ENCODE data around the gene NDUFB3. TPM values are rescaled to one million over a fixed set of nuclear protein-coding genes. Genes with fewer than 3 reads are reported as not detected.
"Not testable (repeated sequence)": the region's sequence is repeated elsewhere in the genome, so short reads cannot be mapped to it uniquely, and the experiment has no call there.

NDUFB3 gene
- polyA plus RNA-seq, 1 donor (not counting 4 experiments of a cell fraction or from before 2014, with no cell fraction given), result 220 TPM

DNA sequence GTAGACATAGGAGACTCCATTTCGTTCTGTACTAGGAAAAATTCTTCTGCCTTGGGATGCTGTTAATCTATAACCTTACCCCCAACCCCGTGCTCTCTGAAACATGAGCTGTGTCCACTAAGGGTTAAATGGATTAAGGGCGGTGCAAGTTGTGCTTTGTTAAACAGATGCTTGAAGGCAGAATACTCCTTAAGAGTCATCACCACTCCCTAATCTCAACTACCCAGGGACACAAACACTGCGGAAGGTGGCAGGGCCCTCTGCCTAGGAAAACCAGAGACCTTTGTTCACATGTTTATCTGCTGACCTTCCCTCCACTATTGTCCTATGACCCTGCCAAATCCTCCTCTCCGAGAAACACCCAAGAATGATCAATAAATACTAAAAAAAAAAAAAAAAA, 28.8 kb upstream of the NDUFB3 start:
- H3K9me1 ChIP-seq (ENCODE audit: control insufficient read depth, extremely low read depth, insufficient read depth, low read length); H3K4me1 ChIP-seq (ENCODE audit: control insufficient read depth, extremely low read depth, insufficient read depth, low read length); DNase-seq (ENCODE audit: low read depth, low spot score); H3K27ac ChIP-seq (ENCODE audit: control insufficient read depth, insufficient read depth, low read length); H2AFZ ChIP-seq (ENCODE audit: control insufficient read depth, low read length); H4K20me1 ChIP-seq (ENCODE audit: control insufficient read depth, extremely low read depth, insufficient read depth, low read length); H3K4me3 ChIP-seq (ENCODE audit: control insufficient read depth in 2 of 3, extremely low read depth in 1 of 3, insufficient read depth in 2 of 3, low read depth in 1 of 3, low read length in 3 of 3); H3K9ac ChIP-seq (ENCODE audit: control insufficient read depth, extremely low read depth, insufficient read depth, low read length); H3K27me3 ChIP-seq (ENCODE audit: control insufficient read depth, extremely low read depth, insufficient read depth, low read length); FAIRE-seq; H3K4me2 ChIP-seq (ENCODE audit: control insufficient read depth, extremely low read depth, insufficient read depth, low read depth, low read length); H3K9me3 ChIP-seq (ENCODE audit: control insufficient read depth, low read depth, low read length); H3K36me3 ChIP-seq (ENCODE audit: control insufficient read depth in 2 of 2, extremely low read depth in 1 of 2, insufficient read depth in 2 of 2, low read length in 2 of 2); dilution Hi-C loops (cut with MboI; ENCODE audit: extremely low pct_ligation_motif_present, low sequenced_read_pairs): not testable (repeated sequence)
- H3K79me2 ChIP-seq (ENCODE audit: control insufficient read depth, insufficient read depth, low read length), result peaks cover 19% of the 10 kb centered on the region

DNA sequence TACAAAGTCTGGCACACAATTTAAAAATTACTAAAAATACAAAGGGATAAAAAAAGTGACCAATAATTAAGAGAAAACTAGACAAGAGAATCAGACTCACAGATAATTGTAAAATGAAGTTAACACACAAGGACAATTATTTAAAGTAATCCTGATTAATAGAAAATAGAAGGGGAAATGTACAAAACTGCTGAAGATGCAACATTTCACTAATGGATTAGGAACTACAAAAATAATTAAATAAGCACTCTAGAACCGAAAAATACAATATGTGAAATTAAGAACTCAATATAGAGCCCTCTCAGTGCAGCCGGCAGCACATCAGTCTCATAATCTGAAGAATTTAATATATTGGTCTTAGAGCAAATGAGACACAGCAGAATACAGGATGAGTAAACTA, 24.9 kb upstream of the NDUFB3 start:
- Histone ChIP-seq H2AFZ (ENCODE audit: control insufficient read depth, low read length) (no peak overlapping the region), H3K36me3 (ENCODE audit: control insufficient read depth in 2 of 2, extremely low read depth in 1 of 2, insufficient read depth in 2 of 2, low read length in 2 of 2) (no peaks in the 10 kb centered on the region), H3K9ac (ENCODE audit: control insufficient read depth, extremely low read depth, insufficient read depth, low read length) (no peak overlapping the region), H3K4me2 (ENCODE audit: control insufficient read depth, extremely low read depth, insufficient read depth, low read depth, low read length) (no peak overlapping the region), H3K9me3 (ENCODE audit: control insufficient read depth, low read depth, low read length) (no peaks in the 10 kb centered on the region), H3K4me3 (ENCODE audit: control insufficient read depth in 2 of 3, extremely low read depth in 1 of 3, insufficient read depth in 2 of 3, low read depth in 1 of 3, low read length in 3 of 3) (no peak overlapping the region), H3K27ac (ENCODE audit: control insufficient read depth, insufficient read depth, low read length) (no peak overlapping the region), H3K27me3 (ENCODE audit: control insufficient read depth, extremely low read depth, insufficient read depth, low read length) (no peaks in the 10 kb centered on the region), H4K20me1 (ENCODE audit: control insufficient read depth, extremely low read depth, insufficient read depth, low read length) (no peaks in the 10 kb centered on the region), H3K79me2 (ENCODE audit: control insufficient read depth, insufficient read depth, low read length) (peaks cover 30% of the 10 kb centered on the region), H3K9me1 (ENCODE audit: control insufficient read depth, extremely low read depth, insufficient read depth, low read length) (no peaks in the 10 kb centered on the region), H3K4me1 (ENCODE audit: control insufficient read depth, extremely low read depth, insufficient read depth, low read length) (no peaks in the 10 kb centered on the region)
- FAIRE-seq, result no peak
- TF ChIP-seq, protein P1, sequence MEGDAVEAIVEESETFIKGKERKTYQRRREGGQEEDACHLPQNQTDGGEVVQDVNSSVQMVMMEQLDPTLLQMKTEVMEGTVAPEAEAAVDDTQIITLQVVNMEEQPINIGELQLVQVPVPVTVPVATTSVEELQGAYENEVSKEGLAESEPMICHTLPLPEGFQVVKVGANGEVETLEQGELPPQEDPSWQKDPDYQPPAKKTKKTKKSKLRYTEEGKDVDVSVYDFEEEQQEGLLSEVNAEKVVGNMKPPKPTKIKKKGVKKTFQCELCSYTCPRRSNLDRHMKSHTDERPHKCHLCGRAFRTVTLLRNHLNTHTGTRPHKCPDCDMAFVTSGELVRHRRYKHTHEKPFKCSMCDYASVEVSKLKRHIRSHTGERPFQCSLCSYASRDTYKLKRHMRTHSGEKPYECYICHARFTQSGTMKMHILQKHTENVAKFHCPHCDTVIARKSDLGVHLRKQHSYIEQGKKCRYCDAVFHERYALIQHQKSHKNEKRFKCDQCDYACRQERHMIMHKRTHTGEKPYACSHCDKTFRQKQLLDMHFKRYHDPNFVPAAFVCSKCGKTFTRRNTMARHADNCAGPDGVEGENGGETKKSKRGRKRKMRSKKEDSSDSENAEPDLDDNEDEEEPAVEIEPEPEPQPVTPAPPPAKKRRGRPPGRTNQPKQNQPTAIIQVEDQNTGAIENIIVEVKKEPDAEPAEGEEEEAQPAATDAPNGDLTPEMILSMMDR (optimal IDR thresholded peaks at IDR 0.05 in 1 of 3, IDR thresholded peaks at IDR 0.05 in 1 of 3, conservative IDR thresholded peaks at IDR 0.05 in 1 of 3; ENCODE audit: extremely low read depth in 1 of 3, insufficient read depth in 2 of 3, low read length in 3 of 3), result no peak
- no peak for TF ChIP-seq EZH2 (IDR thresholded peaks at IDR 0.05; ENCODE audit: low read length)
- dilution Hi-C loops (cut with MboI; ENCODE audit: extremely low pct_ligation_motif_present, low sequenced_read_pairs), result no loop called here
- DNase-seq (ENCODE audit: low read depth, low spot score), result no peak

DNA sequence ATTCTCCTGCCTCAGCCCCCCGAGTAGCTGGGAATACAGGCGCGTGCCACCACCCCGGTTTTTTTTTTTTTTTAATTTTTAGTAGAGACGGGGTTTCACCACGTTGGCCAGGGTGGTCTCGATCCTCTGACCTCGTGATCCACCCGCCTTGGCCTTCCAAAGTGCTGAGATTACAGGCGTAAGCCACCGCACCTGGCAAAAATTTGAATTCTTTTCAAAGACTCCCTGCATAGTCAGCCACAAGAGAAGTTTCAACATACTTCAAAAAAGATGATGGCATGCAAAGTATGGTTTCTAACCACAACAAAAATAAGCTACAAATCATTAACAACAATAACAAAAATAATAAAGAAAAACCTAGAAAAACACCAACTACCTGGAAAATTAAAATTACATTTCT, 22.3 kb upstream of the NDUFB3 start:
- Histone ChIP-seq H3K9me3 (ENCODE audit: control insufficient read depth, low read depth, low read length) (no peaks in the 10 kb centered on the region), H3K79me2 (ENCODE audit: control insufficient read depth, insufficient read depth, low read length) (peaks cover 42% of the 10 kb centered on the region), H3K4me2 (ENCODE audit: control insufficient read depth, extremely low read depth, insufficient read depth, low read depth, low read length) (no peak overlapping the region), H2AFZ (ENCODE audit: control insufficient read depth, low read length) (no peak overlapping the region), H3K36me3 (ENCODE audit: control insufficient read depth in 2 of 2, extremely low read depth in 1 of 2, insufficient read depth in 2 of 2, low read length in 2 of 2) (peaks cover 0 to 2% of the 10 kb centered on the region in 2 experiments), H3K27me3 (ENCODE audit: control insufficient read depth, extremely low read depth, insufficient read depth, low read length) (no peaks in the 10 kb centered on the region), H3K9me1 (ENCODE audit: control insufficient read depth, extremely low read depth, insufficient read depth, low read length) (no peaks in the 10 kb centered on the region), H3K27ac (ENCODE audit: control insufficient read depth, insufficient read depth, low read length) (no peak overlapping the region), H3K4me1 (ENCODE audit: control insufficient read depth, extremely low read depth, insufficient read depth, low read length) (no peaks in the 10 kb centered on the region), H3K9ac (ENCODE audit: control insufficient read depth, extremely low read depth, insufficient read depth, low read length) (no peak overlapping the region), H3K4me3 (ENCODE audit: control insufficient read depth in 2 of 3, extremely low read depth in 1 of 3, insufficient read depth in 2 of 3, low read depth in 1 of 3, low read length in 3 of 3) (no peak overlapping the region), H4K20me1 (ENCODE audit: control insufficient read depth, extremely low read depth, insufficient read depth, low read length) (no peaks in the 10 kb centered on the region)
- DNase-seq (ENCODE audit: low read depth, low spot score), result no peak
- no peak for TF ChIP-seq EZH2 (IDR thresholded peaks at IDR 0.05; ENCODE audit: low read length)
- TF ChIP-seq, protein P1 (optimal IDR thresholded peaks at IDR 0.05 in 1 of 3, IDR thresholded peaks at IDR 0.05 in 1 of 3, conservative IDR thresholded peaks at IDR 0.05 in 1 of 3; ENCODE audit: extremely low read depth in 1 of 3, insufficient read depth in 2 of 3, low read length in 3 of 3), result no peak
- dilution Hi-C loops (cut with MboI; ENCODE audit: extremely low pct_ligation_motif_present, low sequenced_read_pairs), result no loop called here
- FAIRE-seq, result no peak
